HCT116 (cell line): ENCODE measurements around the gene CCDC192. TPM values are rescaled to one million over a fixed set of nuclear protein-coding genes. Genes with fewer than 3 reads are reported as not detected.

ENCODE experiments used
- ATAC-seq: fragments of 200-7000 bp; cut with Tn5 transposase; 2 replicates; pipeline ENCODE4 v1.9.1; 2020; ENCODE audit warnings: mild to moderate bottlenecking, moderate library complexity
- BruUV-seq: library from RNA; stranded (reverse); fragments of 400-500 nt; replicated peaks from 2 replicates; lab custom pipeline; 2021; lab: Mats Ljungman, UMichigan
- CTCF ChIA-PET: fragments of 300-600 bp; sonication (Branson Sonifier 250); formaldehyde crosslinking; loops from one replicate; lab custom pipeline; 2021; ENCODE audit warnings: antibody characterized with exemption; lab: Charles Lee
- POLR2A ChIA-PET: fragments of 300-600, 350-600 bp; sonication (Branson Sonifier 250); formaldehyde crosslinking; loops from one replicate; lab custom pipeline; 2021; ENCODE audit warnings: antibody characterized with exemption; lab: Charles Lee
- RAD21 ChIA-PET, 2 experiments: fragments of 300-600 bp; sonication (Branson Sonifier 250); formaldehyde crosslinking; loops; one replicate each; lab custom pipeline; 2023; ENCODE audit warnings: low total read pairs in 2 of 2; ENCODE audit not compliant: uncharacterized antibody in 2 of 2, unreplicated experiment in 2 of 2, low non-redundant PET in 1 of 2; lab: Charles Lee
- DNase-seq: peaks from one replicate; pipeline ENCODE4 v3.0.0-alpha.2; 2010; ENCODE audit warnings: low read depth, low spot score
- H2AFZ ChIP-seq: fragments of 200-600 bp; shearing (Covaris generic), sonication (generic); 2 replicates; pipeline ENCODE4 v1.6.1; 2017; ENCODE audit warnings: low read depth, mixed run types, mixed read lengths, antibody characterized with exemption, low read length; ENCODE audit not compliant: poor library complexity, severe bottlenecking
- H3K27ac ChIP-seq: 2 replicates; pipeline ENCODE4 v1.5.1; 2012; ENCODE audit warnings: low read depth, low read length
- H3K27me3 ChIP-seq: fragments of 200-600 bp; sonication (generic); 2 replicates; pipeline ENCODE4 v1.6.1; 2016; ENCODE audit warnings: mixed run types, low read length, mixed read lengths; ENCODE audit not compliant: insufficient read depth
- H3K36me3 ChIP-seq, 2 experiments: fragments of 200-500 bp in 1 of 2; fragments of 200-600 bp in 1 of 2; sonication (Bioruptor generic) in 1 of 2; sonication (generic) in 1 of 2; 2 replicates each; pipeline versions ENCODE4 v1.5.1 to v1.6.1; 2014 to 2016; ENCODE audit warnings: low read length in 2 of 2, inconsistent platforms in 1 of 2, mixed read lengths in 1 of 2, mixed run types in 1 of 2; ENCODE audit not compliant: insufficient read depth in 2 of 2, control insufficient read depth in 1 of 2
- H3K4me1 ChIP-seq, 2 experiments: fragments of 200-600 bp in 1 of 2; sonication (generic) in 1 of 2; 2 replicates each; pipeline versions ENCODE4 v1.5.1 to v1.6.1; 2012 to 2017; ENCODE audit warnings: low read length in 2 of 2, inconsistent platforms in 1 of 2, mild to moderate bottlenecking in 1 of 2, mixed read lengths in 1 of 2, mixed run types in 1 of 2, moderate library complexity in 1 of 2; ENCODE audit not compliant: insufficient read depth in 2 of 2, control insufficient read depth in 1 of 2
- H3K4me2 ChIP-seq: fragments of 200-600 bp; sonication (generic); 2 replicates; pipeline ENCODE4 v1.6.1; 2017; ENCODE audit warnings: mixed run types, low read length, mixed read lengths
- H3K4me3 ChIP-seq, 2 experiments: fragments of 200-600 bp in 1 of 2; sonication (generic) in 1 of 2; replicated peaks in 1 of 2; 2 replicates each; pipeline ENCODE4 v1.5.1; 2011 to 2016; ENCODE audit warnings: low read length in 2 of 2, control low read depth in 1 of 2, low read depth in 1 of 2, mild to moderate bottlenecking in 1 of 2, mixed read lengths in 1 of 2, mixed run types in 1 of 2
- H3K79me2 ChIP-seq: fragments of 200-600 bp; sonication (generic); 2 replicates; pipeline ENCODE4 v1.6.1; 2017; ENCODE audit warnings: mild to moderate bottlenecking, mixed run types, low read length, moderate library complexity, mixed read lengths; ENCODE audit not compliant: insufficient read depth
- H3K9ac ChIP-seq: fragments of 200-600 bp; sonication (generic); 2 replicates; pipeline ENCODE4 v1.6.1; 2016; ENCODE audit warnings: low read length, mixed read lengths
- H3K9me2 ChIP-seq: fragments of 200-600 bp; sonication (generic), shearing (Covaris generic); 2 replicates; pipeline ENCODE4 v1.6.1; 2017; ENCODE audit warnings: mixed run types, mild to moderate bottlenecking, moderate library complexity; ENCODE audit not compliant: insufficient read depth
- H3K9me3 ChIP-seq, 2 experiments: fragments of 200-500 bp in 1 of 2; fragments of 200-600 bp in 1 of 2; sonication (Bioruptor generic) in 1 of 2; sonication (generic) in 1 of 2; 2 replicates each; pipeline ENCODE4 v1.6.1; 2014 to 2017; ENCODE audit warnings: low read length in 2 of 2, mixed read lengths in 2 of 2, inconsistent platforms in 1 of 2, low read depth in 1 of 2, mild to moderate bottlenecking in 1 of 2, mixed run types in 1 of 2, moderate library complexity in 1 of 2; ENCODE audit not compliant: control insufficient read depth in 1 of 2, insufficient read depth in 1 of 2
- H4K20me1 ChIP-seq: fragments of 200-600 bp; sonication (generic), shearing (Covaris generic); 2 replicates; pipeline ENCODE4 v1.6.1; 2017; ENCODE audit warnings: mixed run types, mild to moderate bottlenecking, moderate library complexity; ENCODE audit not compliant: insufficient read depth
- CBX3 ChIP-seq: IDR thresholded peaks from 2 replicates; pipeline ENCODE4 v1.6.1; 2012; ENCODE audit warnings: low read depth
- CEBPB ChIP-seq: IDR thresholded peaks from 2 replicates; pipeline ENCODE4 v1.6.1; 2012; ENCODE audit warnings: low read depth
- EGR1 ChIP-seq: IDR thresholded peaks from 2 replicates; pipeline ENCODE4 v1.6.1; 2012; ENCODE audit warnings: low read depth
- ELF1 ChIP-seq: IDR thresholded peaks from 2 replicates; pipeline ENCODE4 v1.6.1; 2012; ENCODE audit warnings: low read depth, borderline replicate concordance
- EZH2 ChIP-seq: fragments of 200-600 bp; sonication (generic); IDR thresholded peaks from 2 replicates; pipeline ENCODE4 v1.6.1; 2017; ENCODE audit warnings: antibody characterized with exemption, mixed run types
- EZH2phosphoT487 ChIP-seq: fragments of 200-600 bp; IDR thresholded peaks from 2 replicates; pipeline ENCODE4 v1.6.1; 2018; ENCODE audit warnings: antibody characterized with exemption, borderline replicate concordance
- FOSL1 ChIP-seq: IDR thresholded peaks from 2 replicates; pipeline ENCODE4 v1.6.1; 2012; ENCODE audit warnings: low read depth
- JUND ChIP-seq: IDR thresholded peaks from 2 replicates; pipeline ENCODE4 v1.6.1; 2012
- POLR2A ChIP-seq: IDR thresholded peaks from 2 replicates; pipeline ENCODE4 v1.7.0; 2011; ENCODE audit warnings: borderline replicate concordance; ENCODE audit not compliant: insufficient read depth, insufficient read length; ENCODE audit errors: extremely low read depth
- POLR2AphosphoS5 ChIP-seq: IDR thresholded peaks from 2 replicates; pipeline ENCODE4 v1.6.1; 2011; ENCODE audit warnings: mild to moderate bottlenecking, low read depth, low read length, moderate library complexity
- RAD21 ChIP-seq: IDR thresholded peaks from 2 replicates; pipeline ENCODE4 v1.6.1; 2012; ENCODE audit warnings: low read depth, mild to moderate bottlenecking
- SIN3A ChIP-seq: IDR thresholded peaks from 2 replicates; pipeline ENCODE4 v1.6.1; 2012; ENCODE audit warnings: low read depth
- ZNF274 ChIP-seq: fragments of 200-500 bp; sonication (Bioruptor generic); IDR thresholded peaks from 2 replicates; pipeline ENCODE4 v1.6.1; 2014; ENCODE audit warnings: mild to moderate bottlenecking, low read depth, low read length, inconsistent platforms
- intact Hi-C: fragments of 100-400 bp; cut with micrococcal nuclease; formaldehyde crosslinking; loops from 2 replicates; pipeline ENCODE4 v1.10.0; 2022
- total RNA-seq: library from RNA; stranded (reverse); gene quantifications from one replicate; pipeline ENCODE4 v1.2.1, GENCODE V29; 2021; ENCODE audit not compliant: unreplicated experiment
- TF ChIP-seq, protein P1 (sequence below): IDR thresholded peaks from 2 replicates; pipeline ENCODE4 v1.6.1; 2011; ENCODE audit warnings: mild to moderate bottlenecking, low read length, moderate library complexity; ENCODE audit not compliant: insufficient replicate concordance; ENCODE audit errors: extremely low read depth
- TF ChIP-seq, protein P2 (sequence below): IDR thresholded peaks from 2 replicates; pipeline ENCODE4 v1.6.1; 2012

The CCDC192 gene
- total RNA-seq, 1 experiment from 2014 or later, result not detected

DNA sequence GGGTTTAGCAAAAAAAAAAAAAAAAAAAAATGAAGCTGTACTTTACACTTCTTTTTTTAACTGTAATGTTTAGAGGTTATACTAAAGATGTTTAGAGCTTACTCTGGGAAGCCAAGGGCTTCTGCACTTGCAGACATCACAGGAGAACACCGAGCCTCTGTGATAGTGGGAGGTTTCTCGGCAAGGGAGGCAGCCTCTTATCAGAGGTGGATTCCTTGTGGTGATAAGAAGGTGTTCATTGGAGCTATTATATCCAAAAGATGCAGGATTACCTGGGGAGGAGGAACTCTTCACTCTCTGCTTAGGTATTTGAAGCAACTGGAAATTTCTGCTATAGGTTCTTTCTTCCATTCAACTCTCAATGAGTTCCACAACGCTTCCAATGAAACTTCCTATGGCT is 209.2 kb downstream of the CCDC192 start:
- TF ChIP-seq ELF1 (no peak), POLR2AphosphoS5 (no peak), FOSL1 (no peak), EZH2 (no peak), EZH2phosphoT487 (no peak)
- TF ChIP-seq, protein P1, sequence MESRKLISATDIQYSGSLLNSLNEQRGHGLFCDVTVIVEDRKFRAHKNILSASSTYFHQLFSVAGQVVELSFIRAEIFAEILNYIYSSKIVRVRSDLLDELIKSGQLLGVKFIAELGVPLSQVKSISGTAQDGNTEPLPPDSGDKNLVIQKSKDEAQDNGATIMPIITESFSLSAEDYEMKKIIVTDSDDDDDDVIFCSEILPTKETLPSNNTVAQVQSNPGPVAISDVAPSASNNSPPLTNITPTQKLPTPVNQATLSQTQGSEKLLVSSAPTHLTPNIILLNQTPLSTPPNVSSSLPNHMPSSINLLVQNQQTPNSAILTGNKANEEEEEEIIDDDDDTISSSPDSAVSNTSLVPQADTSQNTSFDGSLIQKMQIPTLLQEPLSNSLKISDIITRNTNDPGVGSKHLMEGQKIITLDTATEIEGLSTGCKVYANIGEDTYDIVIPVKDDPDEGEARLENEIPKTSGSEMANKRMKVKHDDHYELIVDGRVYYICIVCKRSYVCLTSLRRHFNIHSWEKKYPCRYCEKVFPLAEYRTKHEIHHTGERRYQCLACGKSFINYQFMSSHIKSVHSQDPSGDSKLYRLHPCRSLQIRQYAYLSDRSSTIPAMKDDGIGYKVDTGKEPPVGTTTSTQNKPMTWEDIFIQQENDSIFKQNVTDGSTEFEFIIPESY, result no peak
- ATAC-seq, result no peak
- Histone ChIP-seq H4K20me1 (no peaks in the 10 kb centered on the region), H3K36me3 (no peaks in the 10 kb centered on the region), H3K4me1 (peaks cover 0 to 5% of the 10 kb centered on the region in 2 experiments; a peak in 1 of 4 replicates), H3K79me2 (no peaks in the 10 kb centered on the region), H2AFZ (no peak overlapping the region), H3K27ac (no peak overlapping the region), H3K27me3 (no peaks in the 10 kb centered on the region), H3K4me3 (no peak overlapping the region), H3K9me2 (no peaks in the 10 kb centered on the region), H3K4me2 (no peak overlapping the region), H3K9ac (no peak overlapping the region), H3K9me3 (no peaks in the 10 kb centered on the region)
- ChIA-PET CTCF (no interaction called here), POLR2A (no interaction called here), RAD21 (no interaction called here)
- DNase-seq, result no peak
- intact Hi-C loops, result no loop called here
- BruUV-seq, result no TSS peak

DNA sequence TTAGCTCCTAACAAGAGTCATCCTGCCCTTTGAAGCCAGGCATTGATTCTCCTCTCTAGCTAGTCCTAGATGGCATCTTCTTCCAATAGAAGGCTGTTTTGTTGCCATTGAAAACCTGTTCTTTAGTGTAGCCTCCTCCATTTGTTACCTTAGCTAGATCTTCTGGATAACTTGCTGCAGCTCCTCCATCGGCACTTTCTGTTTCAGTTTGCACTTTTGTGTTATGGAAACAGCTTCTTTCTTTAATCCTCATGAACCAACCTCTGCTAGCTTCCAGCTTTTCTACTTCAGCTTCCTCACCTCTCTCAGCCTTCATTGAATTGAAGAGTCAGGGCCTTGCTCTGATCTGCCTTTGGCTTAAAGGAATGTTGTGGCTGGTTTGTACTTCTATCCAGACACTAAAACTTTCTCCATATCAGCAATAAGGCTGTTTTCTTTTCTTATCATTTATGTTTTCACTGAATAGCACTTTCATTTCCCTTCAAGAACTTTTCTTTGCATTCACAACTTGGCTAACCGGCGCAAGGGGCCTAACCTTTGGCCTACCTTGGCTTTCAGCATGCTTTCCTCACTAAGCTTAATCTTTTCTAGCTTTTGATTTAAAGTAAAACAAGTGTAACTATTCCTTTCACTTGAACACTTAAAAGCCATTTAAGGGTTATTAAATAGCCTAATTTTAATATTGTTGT is 213.8 kb downstream of the CCDC192 start:
- RAD21 ChIA-PET, result no interaction called here
- Histone ChIP-seq H4K20me1 (no peaks in the 10 kb centered on the region), H3K4me1 (no peaks in the 10 kb centered on the region), H3K79me2 (no peaks in the 10 kb centered on the region), H3K9ac (no peak overlapping the region), H3K4me2 (no peak overlapping the region), H2AFZ (no peak overlapping the region), H3K27ac (no peak overlapping the region), H3K9me2 (no peaks in the 10 kb centered on the region), H3K9me3 (no peaks in the 10 kb centered on the region), H3K4me3 (no peak overlapping the region), H3K36me3 (no peaks in the 10 kb centered on the region), H3K27me3 (no peaks in the 10 kb centered on the region)
- CTCF ChIA-PET, result no interaction called here
- DNase-seq (no peak), ATAC-seq (no peak)
- intact Hi-C loops, result no loop called here
- POLR2A ChIA-PET, result no interaction called here
- no TSS peak for BruUV-seq
- TF ChIP-seq SIN3A (no peak), EGR1 (no peak), ZNF274 (no peak), CBX3 (no peak), CEBPB (no peak), POLR2A (no peak), EZH2 (no peak), JUND (no peak), RAD21 (no peak)
- TF ChIP-seq, protein P2, sequence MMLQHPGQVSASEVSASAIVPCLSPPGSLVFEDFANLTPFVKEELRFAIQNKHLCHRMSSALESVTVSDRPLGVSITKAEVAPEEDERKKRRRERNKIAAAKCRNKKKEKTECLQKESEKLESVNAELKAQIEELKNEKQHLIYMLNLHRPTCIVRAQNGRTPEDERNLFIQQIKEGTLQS, result no peak
